GM19193 (cell line): ENCODE data around the gene GPR55.

Source experiments
- POLR2A ChIP-seq: IDR thresholded peaks from 4 replicates; pipeline ENCODE4 v1.6.1; 2011; ENCODE audit not compliant: insufficient read depth, insufficient read length; ENCODE audit errors: extremely low read depth

GPR55 gene

DNA sequence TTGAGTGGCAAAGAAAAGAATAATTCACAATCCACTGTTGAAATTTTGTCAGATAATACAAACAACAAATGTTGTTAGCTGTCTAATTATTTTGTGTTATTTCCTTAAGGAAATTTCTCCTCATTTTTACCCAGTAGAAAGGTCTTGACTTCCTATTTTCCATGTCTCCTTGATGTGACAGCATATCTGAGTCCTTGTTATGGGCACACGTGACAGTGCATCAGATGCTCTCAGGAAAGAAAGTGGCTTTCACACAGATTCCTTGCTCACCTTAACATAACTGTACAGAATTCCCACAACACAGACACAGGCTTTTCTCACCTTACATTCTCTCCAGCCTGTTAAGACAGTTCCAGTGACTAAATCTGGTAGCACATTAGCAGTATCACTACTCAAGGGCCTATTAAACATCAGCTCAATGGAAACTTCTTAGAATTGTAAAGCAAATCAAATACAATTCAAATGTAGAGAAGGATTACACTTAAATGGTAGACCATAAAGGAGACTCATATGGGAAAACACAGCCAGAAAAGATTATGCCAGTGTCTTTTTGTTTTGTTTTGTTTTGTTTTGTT, 30.2 kb upstream of the GPR55 start:
- TF ChIP-seq POLR2A = no peak

DNA sequence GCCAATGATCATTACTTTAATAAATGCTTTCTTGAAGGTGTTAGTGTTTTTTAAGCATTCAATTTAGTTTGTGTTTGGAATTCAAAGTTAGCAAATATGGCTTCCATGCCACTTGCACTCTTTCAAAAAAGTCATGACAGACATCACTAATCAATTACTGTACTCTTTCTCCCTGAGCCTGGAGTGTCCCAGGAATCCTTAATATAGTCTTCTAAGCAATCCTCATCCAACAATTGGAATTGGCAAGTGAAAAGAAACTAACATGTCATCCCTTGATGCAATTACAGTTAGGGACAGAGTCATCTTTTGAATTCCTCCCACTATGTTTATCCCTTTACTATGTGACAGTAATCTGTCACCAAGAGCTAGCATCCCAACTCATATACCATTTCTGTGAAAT, 29.7 kb upstream of the GPR55 start:
- TF ChIP-seq POLR2A = no peak

DNA sequence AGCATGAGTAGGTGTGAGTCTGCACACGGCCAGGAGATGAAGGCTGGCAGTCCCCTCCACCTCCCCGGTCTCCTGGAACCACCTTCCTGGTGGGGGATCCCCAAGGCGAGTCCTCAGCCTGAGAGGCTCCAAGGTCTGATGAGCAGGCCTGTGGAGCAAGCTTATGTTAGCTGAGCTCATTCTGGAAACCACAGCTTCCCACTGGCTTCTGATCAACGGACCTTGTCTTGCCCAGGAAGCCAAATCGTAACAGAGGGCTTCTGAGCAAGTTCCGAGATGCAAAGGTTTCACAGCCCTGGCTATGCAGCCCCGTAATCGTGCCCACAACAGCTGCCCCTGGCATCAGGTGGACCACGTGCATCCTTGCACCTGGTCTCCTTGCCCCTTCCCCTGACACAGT, 28.8 kb upstream of the GPR55 start:
- TF ChIP-seq POLR2A = peak; percentile 43

DNA sequence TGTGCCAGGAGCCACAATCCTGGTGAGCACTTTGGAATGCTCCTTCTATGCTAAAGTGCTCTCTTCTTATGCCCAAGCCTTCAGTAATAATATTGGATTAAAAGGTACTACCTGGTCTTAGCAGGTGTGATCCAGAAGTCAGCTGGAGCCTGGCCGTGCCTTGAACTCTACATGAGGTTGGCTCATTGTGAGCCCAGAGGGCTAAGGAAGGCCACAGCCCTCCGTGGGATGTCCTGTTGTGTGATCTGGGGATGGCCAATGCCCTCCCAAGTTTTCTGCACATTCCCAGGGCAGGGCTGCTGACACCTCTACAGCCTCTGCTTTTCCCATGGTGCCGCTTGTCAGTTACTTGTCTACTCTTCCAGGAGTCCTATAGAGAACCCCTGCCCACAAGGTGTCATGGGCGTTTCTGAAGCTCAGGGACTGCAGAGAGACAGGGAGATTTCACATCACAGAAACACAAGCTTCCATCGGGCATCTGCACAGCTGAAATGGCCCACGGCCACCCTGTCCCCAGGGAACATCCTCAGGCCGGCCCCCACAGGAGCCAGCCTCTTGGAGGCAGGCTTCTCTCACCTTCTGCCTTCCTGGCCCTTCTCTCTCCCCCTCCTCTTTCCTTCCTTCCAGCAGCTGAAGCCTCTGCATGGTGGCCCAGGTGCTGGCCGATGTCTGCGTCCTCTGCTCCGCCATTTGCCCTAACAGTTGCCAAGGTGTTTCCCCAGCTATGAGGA, 27.3 kb upstream of the GPR55 start:
- no peak for TF ChIP-seq POLR2A

DNA sequence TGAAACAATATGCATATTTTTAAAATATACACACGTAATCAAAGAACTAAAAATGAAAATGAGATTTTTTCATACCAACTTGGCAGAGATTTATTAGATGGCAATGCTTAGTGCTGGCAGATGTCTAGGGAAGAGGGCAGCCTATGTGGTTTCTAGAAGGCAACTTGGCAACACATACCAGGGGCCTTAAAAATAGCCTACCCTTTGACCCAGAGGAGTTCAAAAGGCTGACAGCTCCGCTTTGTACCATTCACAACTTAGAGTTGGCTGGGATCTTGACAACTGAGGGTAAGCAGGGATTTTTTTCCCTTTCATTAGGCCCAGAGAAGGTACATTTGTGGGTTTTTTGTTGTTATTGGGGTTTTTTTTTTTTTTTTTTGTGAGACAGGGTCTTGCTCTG, 26.4 kb upstream of the GPR55 start:
- no peak for TF ChIP-seq POLR2A

GRCh38 chr2:230950874-230951339, 25.9 kb upstream of the GPR55 start:
- TF ChIP-seq POLR2A = no peak

GRCh38 chr2:230949966-230950873, 25.2 kb upstream of the GPR55 start:
- no peak for TF ChIP-seq POLR2A

GRCh38 chr2:230947908-230948365, 22.9 kb upstream of the GPR55 start:
- peak; percentile 46 for TF ChIP-seq POLR2A

DNA sequence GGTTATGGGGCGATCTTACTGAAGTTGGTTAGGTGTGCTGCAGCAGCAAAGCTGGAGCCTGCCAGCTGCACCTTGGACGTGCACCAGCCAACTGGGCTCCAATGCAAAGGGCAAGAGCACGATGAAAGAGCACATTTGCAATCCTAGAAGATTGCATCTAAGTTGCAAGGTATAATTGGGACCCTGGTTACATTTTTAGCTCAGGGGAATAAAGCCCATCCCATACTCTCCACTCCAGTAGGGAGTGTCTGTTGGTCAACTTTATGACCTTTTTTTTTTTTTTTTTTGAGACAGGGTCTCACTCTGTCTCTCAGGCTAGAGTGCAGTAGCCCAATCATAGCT, 22.2 kb upstream of the GPR55 start:
- peak; percentile 0 for TF ChIP-seq POLR2A

DNA sequence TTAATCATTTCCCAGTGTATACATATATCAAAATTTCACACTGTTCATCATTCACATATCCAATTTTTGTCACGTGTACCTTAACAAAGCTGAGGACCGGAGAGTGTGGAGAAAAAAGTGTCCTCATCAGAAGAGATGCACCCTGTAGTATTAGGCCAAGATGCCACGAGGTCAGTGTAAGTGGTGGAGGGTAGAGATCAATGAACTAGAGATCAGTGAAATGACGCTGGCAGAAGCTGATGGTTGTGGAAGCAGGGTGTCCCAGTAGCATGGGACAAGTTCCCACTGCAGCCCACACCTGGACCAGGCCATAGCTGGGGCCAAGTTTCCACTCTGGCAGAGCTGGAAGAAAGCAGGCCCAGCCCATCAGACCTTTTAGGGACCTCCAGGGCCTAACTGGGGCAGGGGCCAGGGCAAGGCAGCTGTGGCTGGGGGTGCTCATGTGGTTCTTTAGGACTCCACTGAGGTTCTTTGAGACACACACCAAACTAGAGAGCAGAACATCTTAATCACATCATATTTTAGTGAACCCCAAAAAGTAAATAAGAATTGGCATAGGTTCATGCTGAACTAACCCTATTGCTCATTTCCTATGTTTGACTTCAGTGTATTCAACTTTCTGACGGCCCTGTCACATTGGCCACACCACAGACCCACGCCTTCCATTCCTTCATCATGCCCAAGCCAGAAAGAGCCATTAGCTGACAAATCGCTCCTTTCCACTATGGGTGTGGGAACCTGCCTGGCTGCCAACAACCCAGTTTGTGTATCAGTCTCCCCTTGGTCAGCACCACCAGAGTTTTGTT, 21.6 kb upstream of the GPR55 start:
- no peak for TF ChIP-seq POLR2A

DNA sequence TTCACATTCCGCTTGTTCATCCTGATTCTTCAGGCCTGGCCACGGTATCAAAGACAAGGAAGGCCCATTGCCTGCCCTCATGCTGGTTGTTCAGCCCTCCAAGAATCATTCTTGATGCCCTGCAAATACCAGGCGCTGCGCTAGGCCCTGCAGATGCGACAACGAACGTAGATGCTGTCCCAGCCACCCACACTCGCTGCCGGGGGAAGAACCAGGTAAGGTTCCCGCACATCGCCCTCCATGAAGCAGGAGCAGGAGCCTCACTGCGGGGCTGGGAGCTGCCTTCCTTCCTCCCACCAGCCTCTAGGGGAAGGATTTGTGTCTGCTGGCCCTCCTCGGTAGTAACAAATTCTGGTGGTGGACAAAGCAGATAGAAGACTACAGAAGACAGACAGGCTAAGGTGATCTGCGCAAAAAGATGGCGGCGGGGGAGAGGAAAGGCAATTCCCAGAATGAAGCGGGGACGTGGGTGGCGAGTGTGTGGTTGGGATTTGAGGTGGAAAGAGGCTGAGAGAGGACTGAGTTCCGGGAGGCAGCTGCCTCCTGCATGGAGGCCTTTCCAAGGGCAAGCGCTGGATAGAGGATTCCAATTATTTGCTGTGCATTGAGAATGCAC, 19.8 kb upstream of the GPR55 start:
- no peak for TF ChIP-seq POLR2A

DNA sequence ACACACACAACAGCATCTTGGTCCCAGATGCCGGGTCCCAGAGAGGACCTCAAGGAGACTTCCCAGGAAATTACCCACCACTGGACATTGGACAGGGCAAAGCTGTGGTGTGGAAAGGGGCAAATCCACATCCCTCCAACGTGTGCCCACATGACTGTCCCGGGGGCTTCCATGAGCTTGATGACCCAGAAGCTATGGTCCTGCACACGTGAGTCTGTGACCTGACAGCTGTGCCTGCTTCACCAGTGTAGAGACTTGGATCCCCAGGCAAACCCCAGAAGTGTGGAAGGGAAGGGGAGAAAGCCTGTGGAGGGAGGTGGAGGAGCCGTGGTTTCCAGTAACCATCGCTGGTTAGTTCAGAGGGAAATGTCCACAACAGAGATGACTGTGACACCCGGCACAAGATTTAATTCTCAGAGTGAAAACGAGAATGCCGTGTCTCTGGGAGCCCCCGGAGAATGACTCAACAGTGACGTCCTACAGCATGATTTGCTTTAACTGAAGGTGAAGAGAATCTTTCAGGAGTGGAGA, 19.1 kb upstream of the GPR55 start:
- peak; percentile 67 for TF ChIP-seq POLR2A

DNA sequence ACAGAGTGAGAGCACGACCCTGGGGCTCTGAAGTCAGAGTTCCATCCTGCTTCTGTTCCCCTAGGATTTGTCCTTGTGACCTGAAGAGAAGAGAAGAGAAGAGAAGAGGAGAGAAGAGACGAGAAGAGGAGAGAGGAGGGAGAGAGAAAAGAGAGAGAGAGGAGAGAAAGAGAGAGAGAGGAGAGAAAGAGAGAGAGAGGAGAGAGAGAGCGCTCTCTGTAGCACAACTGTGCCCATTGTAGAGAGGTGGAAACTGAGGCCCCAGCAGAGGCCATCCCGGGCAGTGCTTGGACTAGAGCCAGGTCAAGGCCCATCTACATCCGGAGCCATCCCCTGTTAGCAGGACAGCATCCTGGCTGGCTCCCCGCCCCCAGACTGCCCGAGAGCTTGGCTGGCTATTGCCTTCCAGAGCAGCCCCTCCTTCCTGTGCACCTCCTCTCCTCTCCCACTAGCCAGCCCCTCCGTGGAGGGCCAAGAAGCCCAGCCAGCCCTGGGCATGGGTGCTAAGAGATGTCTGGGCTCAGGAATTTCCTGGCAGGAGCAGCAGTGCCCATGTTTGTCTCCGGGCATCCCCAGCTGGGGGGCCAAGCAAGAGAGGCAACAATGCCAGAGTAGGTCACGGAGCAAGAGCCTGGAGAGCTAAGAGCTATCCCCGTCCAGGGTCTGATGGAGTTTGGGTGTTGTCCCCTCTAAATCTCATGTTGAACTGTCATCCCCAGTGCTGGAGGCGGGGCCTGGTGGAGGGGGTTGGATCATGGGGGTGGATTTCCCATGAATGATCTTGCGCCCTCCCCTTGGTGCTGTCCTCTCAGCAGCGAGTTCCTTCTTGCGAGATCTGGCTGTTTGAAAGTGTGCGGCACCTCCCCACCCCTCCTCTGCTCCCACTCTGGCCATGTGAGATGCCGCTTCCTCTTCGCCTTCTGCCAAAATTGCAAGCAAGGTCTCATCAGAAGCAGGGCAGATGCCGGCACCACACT, 18.2 kb upstream of the GPR55 start:
- no peak for TF ChIP-seq POLR2A
